Esophagus muscularis mucosa (tissue), 4 donors: ENCODE data around the gene C2CD4D.

Experiments used
- EP300 ChIP-seq: sonication (generic); formaldehyde crosslinking; IDR thresholded peaks from one replicate; pipeline ENCODE4 v1.6.1; 2017; ENCODE audit warnings: antibody characterized with exemption
- POLR2A ChIP-seq: fragments of 450-650 bp; IDR thresholded peaks from one replicate; pipeline ENCODE4 v1.6.1; 2017; ENCODE audit warnings: antibody characterized with exemption, moderate library complexity, mild to moderate bottlenecking, low read depth
- POLR2AphosphoS5 ChIP-seq, 2 donors: sonication (generic); formaldehyde crosslinking; IDR thresholded peaks; one replicate each; pipeline ENCODE4 v1.6.1; 2017; ENCODE audit warnings: antibody characterized with exemption in 2 of 2
- TF ChIP-seq, protein P1 (sequence below), 3 experiments: fragments of 200-600 bp in 2 of 3; fragments of 450-650 bp in 1 of 3; sonication (generic) in 2 of 3; IDR thresholded peaks; one replicate each; pipeline ENCODE4 v1.5.1; 2017 to 2019; ENCODE audit warnings: antibody characterized with exemption in 3 of 3, mild to moderate bottlenecking in 2 of 3, moderate library complexity in 1 of 3

DNA sequence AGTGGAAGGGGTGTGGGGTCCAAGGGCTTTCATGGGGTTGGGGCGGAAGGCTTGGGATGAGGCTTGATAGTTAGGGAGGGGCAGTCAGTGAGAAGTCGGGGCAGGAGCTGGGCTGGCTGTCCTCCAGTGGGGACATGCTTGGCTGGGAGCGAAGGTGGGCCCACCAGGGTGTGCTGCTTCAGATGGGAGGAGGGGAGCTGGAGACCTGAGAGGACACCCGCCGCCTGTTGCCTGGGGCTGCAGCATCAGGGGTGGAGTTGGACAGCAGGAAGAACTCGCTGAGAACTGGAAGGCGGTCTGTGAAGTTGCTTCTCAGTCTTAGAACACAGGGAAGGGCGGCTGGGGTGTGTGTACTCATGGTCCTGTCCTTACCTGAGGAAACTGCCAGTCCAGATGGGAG, 12.3 kb upstream of the C2CD4D start:
- TF ChIP-seq, protein P1, sequence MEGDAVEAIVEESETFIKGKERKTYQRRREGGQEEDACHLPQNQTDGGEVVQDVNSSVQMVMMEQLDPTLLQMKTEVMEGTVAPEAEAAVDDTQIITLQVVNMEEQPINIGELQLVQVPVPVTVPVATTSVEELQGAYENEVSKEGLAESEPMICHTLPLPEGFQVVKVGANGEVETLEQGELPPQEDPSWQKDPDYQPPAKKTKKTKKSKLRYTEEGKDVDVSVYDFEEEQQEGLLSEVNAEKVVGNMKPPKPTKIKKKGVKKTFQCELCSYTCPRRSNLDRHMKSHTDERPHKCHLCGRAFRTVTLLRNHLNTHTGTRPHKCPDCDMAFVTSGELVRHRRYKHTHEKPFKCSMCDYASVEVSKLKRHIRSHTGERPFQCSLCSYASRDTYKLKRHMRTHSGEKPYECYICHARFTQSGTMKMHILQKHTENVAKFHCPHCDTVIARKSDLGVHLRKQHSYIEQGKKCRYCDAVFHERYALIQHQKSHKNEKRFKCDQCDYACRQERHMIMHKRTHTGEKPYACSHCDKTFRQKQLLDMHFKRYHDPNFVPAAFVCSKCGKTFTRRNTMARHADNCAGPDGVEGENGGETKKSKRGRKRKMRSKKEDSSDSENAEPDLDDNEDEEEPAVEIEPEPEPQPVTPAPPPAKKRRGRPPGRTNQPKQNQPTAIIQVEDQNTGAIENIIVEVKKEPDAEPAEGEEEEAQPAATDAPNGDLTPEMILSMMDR (IDR thresholded peaks at IDR 0.05): no peak
- TF ChIP-seq EP300 (no peak), POLR2AphosphoS5 (IDR thresholded peaks at IDR 0.05) (no peak), POLR2A (no peak)
